Tibial nerve (tissue), 4 donors: ENCODE measurements around the gene TOMM5.

ENCODE experiments used
- CTCF ChIP-seq, 5 experiments: fragments of 200-600 bp in 3 of 5; fragments of 450-650 bp in 2 of 5; sonication (generic) in 3 of 5; IDR thresholded peaks; one replicate each; pipeline ENCODE4 v1.5.1; 2016 to 2019; ENCODE audit warnings: antibody characterized with exemption in 5 of 5, mild to moderate bottlenecking in 3 of 5, moderate library complexity in 2 of 5
- EP300 ChIP-seq, 2 donors: sonication (generic); formaldehyde crosslinking; IDR thresholded peaks; one replicate each; pipeline ENCODE4 v1.6.1; 2017; ENCODE audit warnings: antibody characterized with exemption in 2 of 2, mild to moderate bottlenecking in 1 of 2

DNA sequence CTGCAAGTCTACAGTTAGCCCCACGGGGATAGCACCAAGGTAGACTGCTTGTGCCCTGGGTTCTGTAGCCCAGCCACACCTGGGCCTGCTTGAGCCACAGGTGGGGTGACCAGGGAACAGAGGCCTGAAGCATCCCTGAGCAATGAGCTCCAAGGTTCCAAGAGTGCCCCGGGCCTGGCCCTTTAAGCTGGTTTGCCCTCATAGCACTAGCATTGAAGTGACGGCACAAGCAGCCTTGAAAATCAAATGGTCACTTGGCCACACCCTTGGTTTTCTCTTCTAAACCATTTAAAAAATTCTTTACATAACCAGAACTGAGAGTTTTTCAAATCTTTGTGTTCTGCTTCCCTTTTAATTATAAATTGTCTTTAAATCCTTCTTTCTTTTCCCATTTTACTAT lies 40.9 kb downstream of the TOMM5 start:
- TF ChIP-seq CTCF (IDR thresholded peaks at IDR 0.05) (no peak), EP300 (IDR thresholded peaks at IDR 0.05) (no peak)
